Activated CD4-positive, CD25-positive, alpha-beta regulatory T cell treated with anti-CD3 and anti-CD28 coated beads, Interleukin-2, amount 50 U/mL, for 72 hours (primary cell): ENCODE data around the gene GATAD2B.

Source experiments
- DNase-seq: peaks from one replicate; pipeline ENCODE4 v3.0.0; 2021

GATAD2B gene

GRCh38 chr1:153951183-153951582 lies 28.4 kb upstream of the GATAD2B start:
- no peak for DNase-seq

GRCh38 chr1:153946622-153947241 lies 24.0 kb upstream of the GATAD2B start, which contains the start of gene DENND4B:
Gene DENND4B, minus strand, starts transcription at chr1:153946718. Its CDS starts 2,344 bp downstream, at chr1:153944374.
- peak; percentile 78 for DNase-seq

- peak; percentile 79 for DNase-seq
Observed at GRCh38 chr1:153945795-153946621, 23.2 kb upstream of the GATAD2B start.

- DNase-seq = peak; percentile 62
Observed at GRCh38 chr1:153945131-153945794, 22.5 kb upstream of the GATAD2B start.

- no peak for DNase-seq
Observed at GRCh38 chr1:153944827-153945117, 22.0 kb upstream of the GATAD2B start.

- no peak for DNase-seq
Observed at GRCh38 chr1:153944005-153944826, 21.4 kb upstream of the GATAD2B start.

GRCh38 chr1:153942766-153943549 lies 20.2 kb upstream of the GATAD2B start:
- no peak for DNase-seq

- no peak for DNase-seq
Observed at GRCh38 chr1:153941826-153942725, 19.3 kb upstream of the GATAD2B start.

- DNase-seq = no peak
Observed at GRCh38 chr1:153940756-153941155, 18.0 kb upstream of the GATAD2B start.

GRCh38 chr1:153939476-153939875 lies 16.7 kb upstream of the GATAD2B start:
- no peak for DNase-seq

- DNase-seq = no peak
Observed at GRCh38 chr1:153938996-153939395, 16.2 kb upstream of the GATAD2B start.

GRCh38 chr1:153937331-153937730 lies 14.6 kb upstream of the GATAD2B start:
- DNase-seq = no peak

- DNase-seq = no peak
Observed at GRCh38 chr1:153936011-153936802, 13.4 kb upstream of the GATAD2B start.

GRCh38 chr1:153934746-153935145 lies 12.0 kb upstream of the GATAD2B start:
- DNase-seq = no peak

- no peak for DNase-seq
Observed at GRCh38 chr1:153933955-153934354, 11.2 kb upstream of the GATAD2B start.

GRCh38 chr1:153933430-153933829 lies 10.7 kb upstream of the GATAD2B start:
- DNase-seq = no peak

- DNase-seq = no peak
Observed at GRCh38 chr1:153932156-153933131, 9.7 kb upstream of the GATAD2B start.

GRCh38 chr1:153929981-153930948 lies 7.5 kb upstream of the GATAD2B start:
- no peak for DNase-seq
